HG03354 (cell line): ENCODE data around the gene C17orf75.

Experiments
- ATAC-seq: cut with Tn5 transposase; IDR thresholded peaks from one replicate; pipeline ENCODE4 v1.9.1; 2021; ENCODE audit warnings: mild to moderate bottlenecking; ENCODE audit not compliant: unreplicated experiment, poor library complexity, severe bottlenecking

C17orf75 gene

DNA sequence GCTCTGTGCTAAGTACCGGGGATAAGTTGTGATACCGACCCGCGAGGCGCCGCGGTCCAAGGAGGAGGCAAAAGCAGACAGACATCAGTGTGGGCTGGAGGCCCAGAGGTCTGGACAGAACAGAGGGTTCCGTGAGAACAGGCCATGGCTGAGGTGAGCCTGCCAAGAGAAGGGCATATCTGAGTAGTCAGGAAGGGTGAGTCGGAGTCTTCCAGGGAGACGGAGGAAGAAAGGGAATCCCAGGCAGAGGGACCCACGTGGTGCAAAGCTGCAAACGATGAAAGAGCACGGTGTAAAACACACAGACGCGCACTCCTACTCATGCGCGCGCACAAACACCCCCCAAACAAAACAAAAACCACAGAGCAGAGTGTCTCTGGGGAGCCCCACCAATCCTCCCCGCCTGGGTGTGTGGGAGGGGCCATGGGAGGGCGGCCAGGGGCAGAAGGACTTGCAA is 58.2 kb downstream of the C17orf75 start:
- ATAC-seq: no peak

DNA sequence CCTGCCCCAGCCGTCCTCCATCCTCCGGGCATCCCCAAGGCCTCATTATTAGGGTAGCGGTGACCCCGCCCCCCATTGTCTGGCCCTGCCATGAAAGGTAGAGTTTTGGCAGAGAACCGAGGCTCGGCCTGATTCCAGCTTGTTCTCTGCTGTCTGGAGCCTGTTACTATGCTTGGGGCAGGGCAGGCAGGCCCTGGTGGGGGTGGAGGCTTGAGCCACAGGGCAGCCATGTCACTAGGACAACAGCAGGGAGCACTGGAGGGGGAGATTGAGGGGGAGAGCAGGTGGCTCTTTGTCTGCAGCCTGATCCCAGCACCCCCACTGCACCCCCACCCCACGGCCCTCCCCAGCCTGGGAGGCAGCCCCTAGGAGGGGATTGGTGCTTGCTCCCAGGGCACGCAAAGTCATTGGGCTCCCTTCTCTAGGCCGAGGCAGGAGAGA is 60.9 kb downstream of the C17orf75 start:
- ATAC-seq: no peak

DNA sequence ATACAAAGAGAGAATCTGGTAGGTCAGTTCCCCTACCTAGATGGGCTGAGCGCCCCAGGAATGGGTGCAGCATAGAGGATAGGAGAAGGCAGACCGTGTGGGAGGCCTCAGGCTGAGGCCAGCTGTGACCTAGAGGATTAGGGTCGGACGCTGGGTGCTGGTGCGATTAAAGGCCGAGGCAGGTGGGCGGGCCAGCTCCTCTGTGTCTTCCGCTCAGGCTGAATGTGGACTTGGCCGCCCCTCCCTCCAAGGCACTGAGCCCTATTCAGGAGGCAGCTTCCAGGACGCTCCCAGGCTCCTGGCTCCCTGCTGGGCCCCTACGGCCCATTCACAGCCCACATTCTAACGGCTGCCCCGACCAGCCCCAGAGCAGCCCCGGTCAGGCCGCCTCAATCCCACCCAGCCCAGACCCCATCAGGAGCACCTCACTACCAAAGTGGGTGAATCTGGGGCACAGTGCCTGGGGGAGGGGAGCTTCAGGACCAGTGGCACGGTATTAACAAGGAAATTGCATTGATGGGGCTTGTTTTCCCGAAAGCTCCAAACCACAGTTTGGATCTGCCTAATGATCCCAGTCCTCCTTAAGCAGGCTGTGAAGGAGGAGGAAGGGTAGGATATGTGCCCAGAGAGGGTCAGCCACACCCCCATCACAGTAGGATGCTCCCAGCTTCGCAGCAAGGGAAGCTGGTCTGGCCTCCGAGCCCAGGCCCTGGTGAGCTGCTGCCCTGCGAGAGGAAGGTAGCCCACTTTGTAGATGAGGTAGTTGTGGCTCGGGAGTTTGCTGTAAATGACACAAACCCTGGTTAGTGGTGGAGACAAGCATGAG is 61.9 kb downstream of the C17orf75 start:
- no peak for ATAC-seq

DNA sequence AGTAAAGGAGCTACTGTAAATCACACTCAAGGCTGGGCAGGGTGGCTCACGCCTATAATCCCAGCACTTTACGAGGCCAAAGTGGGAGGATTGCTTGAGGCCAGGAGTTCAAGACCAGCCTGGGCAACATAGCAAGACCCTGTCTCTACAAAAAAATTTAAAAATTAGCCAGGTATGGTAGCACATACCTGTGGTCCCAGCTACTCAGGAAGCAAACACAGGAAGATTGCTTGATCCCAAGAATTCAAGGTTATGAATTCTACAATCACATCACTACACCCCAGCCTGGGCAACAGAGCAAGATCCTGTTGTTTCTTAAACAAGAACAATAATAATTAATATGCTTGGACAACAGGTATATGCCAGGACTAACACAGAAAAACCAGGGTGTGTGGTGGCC is 63.2 kb downstream of the C17orf75 start:
- no peak for ATAC-seq
